Fibroblast of villous mesenchyme (primary cell): Measurements from ENCODE around the gene DLL4. TPM values are rescaled to one million over a fixed set of nuclear protein-coding genes. Genes with fewer than 3 reads are reported as not detected.

ENCODE experiments used
- DNase-seq: peaks from one replicate; pipeline ENCODE4 v3.0.0-alpha.2; 2010; ENCODE audit warnings: low read depth
- H3K4me3 ChIP-seq: 2 replicates; pipeline ENCODE4 v1.5.1; 2011; ENCODE audit warnings: low read depth, mild to moderate bottlenecking, low read length
- total RNA-seq: library from RNA; depleted of rRNA; stranded (reverse); fragments of >200 nt; gene quantifications from 2 replicates; pipeline ENCODE4 v1.2.3, GENCODE V29; 2012
- TF ChIP-seq, protein P1 (sequence below): IDR thresholded peaks from 2 replicates; pipeline ENCODE4 v1.5.1; 2012; ENCODE audit warnings: low read depth, mild to moderate bottlenecking, low read length; ENCODE audit not compliant: insufficient read depth

Gene DLL4
- total RNA-seq, 1 donor = 6.0 TPM

DNA sequence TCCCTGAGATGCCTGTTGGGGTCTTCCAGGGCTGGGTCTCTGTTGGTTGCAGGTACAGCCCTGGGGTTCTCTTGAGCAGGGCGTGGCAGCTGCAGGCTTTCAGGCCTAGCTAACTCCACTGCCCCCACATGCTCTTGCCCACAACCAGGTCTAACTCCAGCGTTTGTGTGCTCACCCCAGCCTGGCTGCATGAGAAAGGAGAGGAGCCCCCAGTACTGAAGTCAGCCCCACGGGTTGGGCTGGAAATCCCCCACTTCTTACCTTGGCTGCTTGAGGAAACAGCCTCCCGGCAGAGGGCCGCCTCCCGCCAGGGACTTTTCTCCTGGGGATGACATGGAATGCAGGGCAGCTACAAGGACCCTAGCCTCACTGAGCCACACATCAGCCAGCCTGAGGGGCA is 16.7 kb upstream of the DLL4 start:
- no peak for DNase-seq
- H3K4me3 ChIP-seq = no peak overlapping the region
- TF ChIP-seq, protein P1, sequence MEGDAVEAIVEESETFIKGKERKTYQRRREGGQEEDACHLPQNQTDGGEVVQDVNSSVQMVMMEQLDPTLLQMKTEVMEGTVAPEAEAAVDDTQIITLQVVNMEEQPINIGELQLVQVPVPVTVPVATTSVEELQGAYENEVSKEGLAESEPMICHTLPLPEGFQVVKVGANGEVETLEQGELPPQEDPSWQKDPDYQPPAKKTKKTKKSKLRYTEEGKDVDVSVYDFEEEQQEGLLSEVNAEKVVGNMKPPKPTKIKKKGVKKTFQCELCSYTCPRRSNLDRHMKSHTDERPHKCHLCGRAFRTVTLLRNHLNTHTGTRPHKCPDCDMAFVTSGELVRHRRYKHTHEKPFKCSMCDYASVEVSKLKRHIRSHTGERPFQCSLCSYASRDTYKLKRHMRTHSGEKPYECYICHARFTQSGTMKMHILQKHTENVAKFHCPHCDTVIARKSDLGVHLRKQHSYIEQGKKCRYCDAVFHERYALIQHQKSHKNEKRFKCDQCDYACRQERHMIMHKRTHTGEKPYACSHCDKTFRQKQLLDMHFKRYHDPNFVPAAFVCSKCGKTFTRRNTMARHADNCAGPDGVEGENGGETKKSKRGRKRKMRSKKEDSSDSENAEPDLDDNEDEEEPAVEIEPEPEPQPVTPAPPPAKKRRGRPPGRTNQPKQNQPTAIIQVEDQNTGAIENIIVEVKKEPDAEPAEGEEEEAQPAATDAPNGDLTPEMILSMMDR = no peak

DNA sequence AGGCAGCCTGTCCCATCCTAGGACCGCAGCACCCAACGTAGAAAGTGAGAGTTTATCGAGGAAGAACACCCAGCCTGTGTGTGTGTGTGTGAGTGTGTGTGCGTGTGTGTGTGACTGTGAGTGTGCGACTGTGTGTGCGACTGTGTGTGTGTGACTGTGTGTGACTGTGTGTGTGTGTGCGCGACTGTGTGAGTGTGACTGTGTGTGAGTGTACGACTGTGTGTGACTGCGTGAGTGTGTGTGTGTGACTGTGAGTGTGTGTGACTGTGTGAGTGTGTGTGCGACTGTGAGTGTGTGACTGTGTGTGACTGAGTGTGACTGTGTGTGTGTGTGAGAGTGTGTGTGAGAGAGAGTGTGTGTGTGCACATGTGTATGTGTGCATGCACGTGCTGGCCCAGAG is 15.1 kb upstream of the DLL4 start:
- TF ChIP-seq, protein P1 = no peak
- no peak for DNase-seq
- H3K4me3 ChIP-seq = no peak overlapping the region

DNA sequence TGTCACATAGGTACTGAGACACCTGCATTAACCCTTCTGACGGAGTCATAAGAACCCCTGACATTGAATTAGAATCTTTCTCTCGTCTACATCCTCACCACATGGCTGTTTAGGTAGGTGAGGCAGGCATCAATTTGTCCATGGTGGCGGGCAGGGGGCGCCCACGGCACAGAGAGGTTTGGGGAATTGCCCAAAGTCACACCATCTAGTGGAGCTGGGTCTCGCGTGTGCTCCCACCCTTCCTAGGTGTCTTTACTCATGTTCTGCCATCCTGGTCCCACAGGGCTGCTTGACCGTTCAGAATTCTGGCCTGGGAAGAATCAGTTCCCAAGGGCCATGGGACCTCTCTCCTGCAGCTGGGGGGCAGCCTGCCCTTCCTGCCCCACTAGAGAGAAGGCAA is 14.7 kb upstream of the DLL4 start:
- TF ChIP-seq, protein P1 = no peak
- DNase-seq = no peak

DNA sequence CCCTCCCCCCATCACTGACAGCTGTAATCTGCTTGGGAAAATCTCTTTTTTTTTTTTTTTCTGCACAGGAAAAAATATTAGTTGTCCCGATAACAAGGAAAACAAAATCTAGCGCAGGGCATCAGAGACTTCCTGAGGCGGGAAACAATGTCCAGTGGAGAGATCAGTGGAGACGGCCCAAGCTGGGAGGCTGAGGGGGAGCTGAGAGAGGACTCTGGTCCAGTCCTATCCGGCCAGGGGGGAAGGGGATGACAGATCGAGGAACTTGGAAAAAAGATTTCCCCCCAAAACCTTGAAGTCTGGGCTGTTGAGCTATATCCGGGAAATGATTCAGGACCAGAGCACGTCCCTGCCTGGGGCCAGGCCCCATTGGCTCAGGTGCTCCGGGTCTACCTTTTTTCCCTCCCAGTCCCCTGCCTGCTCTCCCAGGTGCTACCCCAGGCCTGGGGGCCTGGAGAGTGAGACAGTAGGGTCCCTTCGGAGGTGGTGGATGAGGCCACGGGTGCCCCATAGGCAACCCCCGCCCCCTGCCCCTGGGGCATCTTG is 14.0 kb upstream of the DLL4 start:
- no peak overlapping the region for H3K4me3 ChIP-seq
- DNase-seq = no peak
- TF ChIP-seq, protein P1 = no peak

More for the DNA sequence above, 14.7 kb upstream of the DLL4 start:
- H3K4me3 ChIP-seq = no peak overlapping the region

DNA sequence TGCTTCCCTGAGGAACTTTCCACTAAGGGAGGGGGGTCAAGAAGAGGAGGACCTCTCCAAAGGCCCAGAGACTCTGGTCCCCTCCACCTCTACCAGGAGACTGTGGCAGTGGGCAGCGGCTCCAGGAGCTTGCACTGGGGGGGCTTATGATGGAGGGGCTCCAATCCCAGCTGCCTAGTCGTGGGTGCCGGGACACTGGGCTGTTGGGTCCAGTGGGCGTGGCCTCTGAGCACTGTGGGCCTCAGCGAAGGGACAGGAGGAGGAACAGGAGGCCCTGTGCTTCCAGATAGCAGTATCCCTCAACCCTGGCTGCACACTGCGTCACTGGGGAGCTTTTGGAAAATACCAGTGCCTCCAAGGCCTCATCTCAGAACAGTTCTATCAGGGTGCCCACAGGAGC is 13.5 kb upstream of the DLL4 start:
- no peak for DNase-seq

DNA sequence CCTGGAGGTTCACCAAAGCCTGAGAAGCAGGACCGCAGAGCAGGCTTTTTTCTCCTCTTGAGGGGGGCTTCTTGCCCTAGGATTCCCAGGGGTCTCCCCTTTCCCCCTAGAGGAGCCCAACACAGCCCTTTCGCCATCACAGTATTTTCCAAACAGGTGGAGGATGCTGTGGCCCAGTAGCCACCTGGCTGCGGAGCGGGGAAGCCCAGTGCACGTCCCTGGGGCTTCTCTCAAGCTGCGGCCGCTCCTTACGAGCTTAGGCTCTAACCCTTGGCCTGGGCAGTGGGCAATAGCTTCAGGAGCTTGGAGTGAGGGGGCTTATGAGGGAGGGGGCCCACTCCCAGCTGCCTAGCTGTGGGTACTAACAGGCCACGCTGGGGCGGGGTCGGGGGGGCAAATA is 11.6 kb upstream of the DLL4 start:
- DNase-seq = no peak
- H3K4me3 ChIP-seq = no peak overlapping the region
- TF ChIP-seq, protein P1 = no peak

More for the DNA sequence above, 13.5 kb upstream of the DLL4 start:
- TF ChIP-seq, protein P1 = no peak
- no peak overlapping the region for H3K4me3 ChIP-seq

DNA sequence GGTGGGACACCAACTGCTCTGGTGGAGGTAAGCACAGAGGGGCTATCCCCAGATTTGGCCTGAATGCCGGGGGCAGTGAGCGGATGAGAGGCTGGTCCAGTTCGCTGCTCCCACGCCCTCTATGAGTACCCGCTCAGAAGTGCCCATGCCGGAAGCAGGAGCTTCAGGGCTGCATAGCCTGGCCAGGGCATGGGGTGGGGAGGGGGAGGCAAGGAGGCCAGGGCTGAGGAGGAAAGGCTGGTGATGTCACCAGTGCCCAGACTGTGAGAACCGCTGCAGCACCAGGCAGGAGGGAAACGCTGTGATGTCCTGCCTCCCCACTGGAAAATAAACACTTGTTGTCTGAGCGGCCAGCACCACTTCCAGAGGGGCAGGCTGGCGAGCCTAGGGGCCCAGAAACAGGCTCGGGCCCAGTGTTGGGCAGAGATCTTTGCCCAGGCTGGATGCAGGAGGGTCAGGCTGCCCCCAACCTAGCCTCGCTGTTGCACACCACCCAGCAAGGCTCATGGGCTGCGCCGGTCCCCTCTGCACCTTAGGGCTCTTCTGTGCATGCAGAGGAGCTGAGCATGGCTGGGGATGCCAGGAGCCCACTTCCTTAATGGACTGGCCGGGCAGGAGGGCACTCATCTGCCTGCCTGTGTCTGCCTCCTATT is 10.9 kb upstream of the DLL4 start:
- DNase-seq = no peak
- TF ChIP-seq, protein P1 = no peak
- no peak overlapping the region for H3K4me3 ChIP-seq
